Neural cell (in vitro differentiated cells): ENCODE measurements around the gene P2RY14. TPM values are rescaled to one million over a fixed set of nuclear protein-coding genes. Genes with fewer than 3 reads are reported as not detected.

Source experiments
- H2AFZ ChIP-seq: fragments of 200-600, 300-800 bp; sonication (generic), shearing (Covaris generic); 2 replicates; pipeline ENCODE4 v1.6.0; 2014; ENCODE audit warnings: low read depth, mild to moderate bottlenecking, antibody characterized with exemption, low read length, moderate library complexity
- H3F3A ChIP-seq: fragments of 200-600 bp; shearing (Covaris generic); 2 replicates; pipeline ENCODE4 v1.6.1; 2016; ENCODE audit warnings: mild to moderate bottlenecking, moderate library complexity, mixed read lengths, antibody characterized with exemption, low read length; ENCODE audit not compliant: insufficient read depth, poor library complexity, severe bottlenecking
- H3K27ac ChIP-seq: fragments of 200-600, 300-800 bp; sonication (generic), shearing (Covaris generic); 2 replicates; pipeline ENCODE4 v1.5.1; 2014; ENCODE audit warnings: mild to moderate bottlenecking, low read length, moderate library complexity
- H3K27me3 ChIP-seq: fragments of 300-800, 200-600 bp; sonication (generic), shearing (Covaris generic); 2 replicates; pipeline ENCODE4 v1.6.0; 2014; ENCODE audit warnings: mild to moderate bottlenecking, low read depth, low read length, moderate library complexity; ENCODE audit not compliant: insufficient read depth
- H3K36me3 ChIP-seq: fragments of 300-800, 200-600 bp; sonication (generic), shearing (Covaris generic); 2 replicates; pipeline ENCODE4 v1.5.1; 2014; ENCODE audit warnings: mild to moderate bottlenecking, antibody characterized with exemption, low read length, moderate library complexity; ENCODE audit not compliant: insufficient read depth
- H3K4me2 ChIP-seq: fragments of 300-800, 200-600 bp; sonication (generic), shearing (Covaris generic); 2 replicates; pipeline ENCODE4 v1.6.0; 2014; ENCODE audit warnings: mild to moderate bottlenecking, low read length
- H3K4me3 ChIP-seq: fragments of 300-800, 200-600 bp; sonication (generic), shearing (Covaris generic); 2 replicates; pipeline ENCODE4 v1.5.1; 2014; ENCODE audit warnings: mild to moderate bottlenecking, low read length, moderate library complexity
- H3K79me2 ChIP-seq: fragments of 200-600 bp; shearing (Covaris generic); replicated peaks from 2 replicates; pipeline ENCODE4 v1.6.0; 2014; ENCODE audit warnings: mild to moderate bottlenecking, low read length, moderate library complexity; ENCODE audit not compliant: insufficient read depth
- H3K9ac ChIP-seq: fragments of 300-800, 200-600 bp; sonication (generic), shearing (Covaris generic); 2 replicates; pipeline ENCODE4 v1.6.1; 2016; ENCODE audit warnings: mild to moderate bottlenecking, low read length, mixed read lengths
- H3K9me2 ChIP-seq: fragments of 200-600 bp; shearing (Covaris generic); 2 replicates; pipeline ENCODE4 v1.6.1; 2016; ENCODE audit warnings: mild to moderate bottlenecking, low read length, mixed read lengths; ENCODE audit not compliant: insufficient read depth
- H3K9me3 ChIP-seq: fragments of 200-600, 300-800 bp; sonication (generic), shearing (Covaris generic); 2 replicates; pipeline ENCODE4 v1.6.1; 2016; ENCODE audit warnings: mild to moderate bottlenecking, mixed run types, low read length, moderate library complexity, mixed read lengths
- H4K20me1 ChIP-seq: fragments of 200-600 bp; shearing (Covaris generic); 2 replicates; pipeline ENCODE4 v1.6.1; 2016; ENCODE audit warnings: mild to moderate bottlenecking, mixed run types; ENCODE audit not compliant: insufficient read depth
- EP300 ChIP-seq: fragments of 450-650 bp; conservative IDR thresholded peaks from 2 replicates; pipeline ENCODE4 v1.6.1; 2014; ENCODE audit warnings: antibody characterized with exemption, mild to moderate bottlenecking, moderate library complexity; ENCODE audit not compliant: poor library complexity, severe bottlenecking
- EZH2 ChIP-seq: fragments of 200-600, 300-800 bp; shearing (Covaris generic), sonication (generic); IDR thresholded peaks from 2 replicates; pipeline ENCODE4 v1.6.1; 2014; ENCODE audit warnings: antibody characterized with exemption, low read length, borderline replicate concordance, mild to moderate bottlenecking; ENCODE audit not compliant: insufficient read depth, poor library complexity, severe bottlenecking
- MXI1 ChIP-seq: fragments of 450-650 bp; conservative IDR thresholded peaks from 2 replicates; pipeline ENCODE4 v1.6.1; 2014; ENCODE audit warnings: antibody characterized with exemption, mild to moderate bottlenecking; ENCODE audit not compliant: poor library complexity, severe bottlenecking
- POLR2AphosphoS5 ChIP-seq: IDR thresholded peaks from 2 replicates; pipeline ENCODE4 v1.6.1; 2012
- RAD21 ChIP-seq: fragments of 450-650 bp; conservative IDR thresholded peaks from 2 replicates; pipeline ENCODE4 v1.6.1; 2014; ENCODE audit warnings: antibody characterized with exemption, mild to moderate bottlenecking, moderate library complexity
- SMC3 ChIP-seq: fragments of 450-650 bp; conservative IDR thresholded peaks from 2 replicates; pipeline ENCODE4 v1.6.1; 2014; ENCODE audit warnings: antibody characterized with exemption, mild to moderate bottlenecking, moderate library complexity; ENCODE audit not compliant: poor library complexity
- TAF1 ChIP-seq: IDR thresholded peaks from 2 replicates; pipeline ENCODE4 v1.6.1; 2012; ENCODE audit warnings: low read depth
- polyA plus RNA-seq: library from polyadenylated mRNA; depleted of rRNA; stranded (reverse); fragments of >200 nt; gene quantifications from 2 replicates; pipeline ENCODE4 v1.2.3, GENCODE V29; 2014
- TF ChIP-seq, protein P1 (sequence below): IDR thresholded peaks from 2 replicates; pipeline ENCODE4 v1.6.1; 2012; ENCODE audit warnings: borderline replicate concordance
- TF ChIP-seq, protein P2 (sequence below): fragments of 450-650 bp; IDR thresholded peaks from 2 replicates; pipeline ENCODE4 v1.5.1; 2014; ENCODE audit warnings: antibody characterized with exemption, mild to moderate bottlenecking, moderate library complexity; ENCODE audit not compliant: poor library complexity, severe bottlenecking

P2RY14 gene
- polyA plus RNA-seq, 1 donor from 2014 or later, result not detected

DNA sequence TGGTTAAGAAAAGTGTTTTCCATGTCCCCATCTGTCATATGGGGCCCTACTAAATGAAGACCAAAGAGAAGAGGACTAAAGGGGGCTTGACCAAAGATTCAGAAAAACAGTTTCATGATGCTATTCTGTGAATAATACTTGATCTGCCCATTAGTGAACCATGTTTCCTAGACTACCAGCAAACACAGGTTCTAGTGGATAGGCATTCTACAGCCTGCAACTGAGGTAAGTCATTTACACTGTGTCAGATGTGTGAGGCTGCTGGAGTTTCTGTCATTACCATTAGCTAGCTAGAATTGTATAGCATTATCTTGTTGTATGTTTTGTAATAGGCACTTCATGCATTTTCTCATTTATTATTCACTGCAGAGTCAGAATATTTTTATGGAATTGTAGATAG is 81.9 kb downstream of the P2RY14 start:
- no peak overlapping the region for H2AFZ ChIP-seq
- H4K20me1 ChIP-seq, result no peaks in the 10 kb centered on the region
- no peaks in the 10 kb centered on the region for H3F3A ChIP-seq
- H3K9ac ChIP-seq, result no peak overlapping the region
- no peaks in the 10 kb centered on the region for H3K79me2 ChIP-seq
- H3K4me3 ChIP-seq, result no peak overlapping the region
- peaks cover 5% of the 10 kb centered on the region for H3K36me3 ChIP-seq
- H3K27ac ChIP-seq, result no peak overlapping the region
- no peaks in the 10 kb centered on the region for H3K9me2 ChIP-seq
- TF ChIP-seq EP300, result no peak
- TF ChIP-seq EZH2, result no peak
- TF ChIP-seq POLR2AphosphoS5, result no peak
- no peak for TF ChIP-seq MXI1
- TF ChIP-seq RAD21, result no peak
- no peak for TF ChIP-seq SMC3
- TF ChIP-seq, protein P1, sequence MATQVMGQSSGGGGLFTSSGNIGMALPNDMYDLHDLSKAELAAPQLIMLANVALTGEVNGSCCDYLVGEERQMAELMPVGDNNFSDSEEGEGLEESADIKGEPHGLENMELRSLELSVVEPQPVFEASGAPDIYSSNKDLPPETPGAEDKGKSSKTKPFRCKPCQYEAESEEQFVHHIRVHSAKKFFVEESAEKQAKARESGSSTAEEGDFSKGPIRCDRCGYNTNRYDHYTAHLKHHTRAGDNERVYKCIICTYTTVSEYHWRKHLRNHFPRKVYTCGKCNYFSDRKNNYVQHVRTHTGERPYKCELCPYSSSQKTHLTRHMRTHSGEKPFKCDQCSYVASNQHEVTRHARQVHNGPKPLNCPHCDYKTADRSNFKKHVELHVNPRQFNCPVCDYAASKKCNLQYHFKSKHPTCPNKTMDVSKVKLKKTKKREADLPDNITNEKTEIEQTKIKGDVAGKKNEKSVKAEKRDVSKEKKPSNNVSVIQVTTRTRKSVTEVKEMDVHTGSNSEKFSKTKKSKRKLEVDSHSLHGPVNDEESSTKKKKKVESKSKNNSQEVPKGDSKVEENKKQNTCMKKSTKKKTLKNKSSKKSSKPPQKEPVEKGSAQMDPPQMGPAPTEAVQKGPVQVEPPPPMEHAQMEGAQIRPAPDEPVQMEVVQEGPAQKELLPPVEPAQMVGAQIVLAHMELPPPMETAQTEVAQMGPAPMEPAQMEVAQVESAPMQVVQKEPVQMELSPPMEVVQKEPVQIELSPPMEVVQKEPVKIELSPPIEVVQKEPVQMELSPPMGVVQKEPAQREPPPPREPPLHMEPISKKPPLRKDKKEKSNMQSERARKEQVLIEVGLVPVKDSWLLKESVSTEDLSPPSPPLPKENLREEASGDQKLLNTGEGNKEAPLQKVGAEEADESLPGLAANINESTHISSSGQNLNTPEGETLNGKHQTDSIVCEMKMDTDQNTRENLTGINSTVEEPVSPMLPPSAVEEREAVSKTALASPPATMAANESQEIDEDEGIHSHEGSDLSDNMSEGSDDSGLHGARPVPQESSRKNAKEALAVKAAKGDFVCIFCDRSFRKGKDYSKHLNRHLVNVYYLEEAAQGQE, result no peak
- TF ChIP-seq, protein P2, sequence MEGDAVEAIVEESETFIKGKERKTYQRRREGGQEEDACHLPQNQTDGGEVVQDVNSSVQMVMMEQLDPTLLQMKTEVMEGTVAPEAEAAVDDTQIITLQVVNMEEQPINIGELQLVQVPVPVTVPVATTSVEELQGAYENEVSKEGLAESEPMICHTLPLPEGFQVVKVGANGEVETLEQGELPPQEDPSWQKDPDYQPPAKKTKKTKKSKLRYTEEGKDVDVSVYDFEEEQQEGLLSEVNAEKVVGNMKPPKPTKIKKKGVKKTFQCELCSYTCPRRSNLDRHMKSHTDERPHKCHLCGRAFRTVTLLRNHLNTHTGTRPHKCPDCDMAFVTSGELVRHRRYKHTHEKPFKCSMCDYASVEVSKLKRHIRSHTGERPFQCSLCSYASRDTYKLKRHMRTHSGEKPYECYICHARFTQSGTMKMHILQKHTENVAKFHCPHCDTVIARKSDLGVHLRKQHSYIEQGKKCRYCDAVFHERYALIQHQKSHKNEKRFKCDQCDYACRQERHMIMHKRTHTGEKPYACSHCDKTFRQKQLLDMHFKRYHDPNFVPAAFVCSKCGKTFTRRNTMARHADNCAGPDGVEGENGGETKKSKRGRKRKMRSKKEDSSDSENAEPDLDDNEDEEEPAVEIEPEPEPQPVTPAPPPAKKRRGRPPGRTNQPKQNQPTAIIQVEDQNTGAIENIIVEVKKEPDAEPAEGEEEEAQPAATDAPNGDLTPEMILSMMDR, result no peak
- no peak for TF ChIP-seq TAF1
- H3K9me3 ChIP-seq, result no peaks in the 10 kb centered on the region
- no peak overlapping the region for H3K4me2 ChIP-seq
- H3K27me3 ChIP-seq, result no peaks in the 10 kb centered on the region

DNA sequence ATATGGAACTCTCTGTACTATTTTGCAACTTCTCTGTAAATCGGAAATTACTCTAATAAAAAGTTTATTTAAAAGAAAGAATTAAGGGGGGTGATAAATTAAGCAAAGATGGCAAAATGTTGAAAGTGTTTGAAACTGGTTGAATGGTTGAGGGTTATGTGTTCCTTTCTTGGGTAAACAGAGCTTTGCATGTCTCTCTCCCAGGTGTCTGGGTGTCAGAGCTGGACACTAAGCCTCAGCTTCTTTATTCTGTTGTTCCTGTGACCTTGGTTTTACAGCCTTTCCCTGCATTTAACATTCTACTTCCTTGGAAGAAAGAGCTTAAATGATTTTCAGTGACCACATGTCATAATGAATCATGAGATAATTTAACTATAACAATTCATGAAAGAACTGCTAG is 82.5 kb downstream of the P2RY14 start:
- TF ChIP-seq, protein P2, result no peak
- no peak for TF ChIP-seq SMC3
- Histone ChIP-seq H3K79me2 (no peaks in the 10 kb centered on the region), H3K9me2 (no peaks in the 10 kb centered on the region), H3K36me3 (peaks cover 5% of the 10 kb centered on the region), H2AFZ (no peak overlapping the region), H3K27me3 (no peaks in the 10 kb centered on the region), H3K4me2 (no peak overlapping the region), H4K20me1 (no peaks in the 10 kb centered on the region), H3K4me3 (no peak overlapping the region), H3F3A (no peaks in the 10 kb centered on the region), H3K27ac (no peak overlapping the region), H3K9ac (no peak overlapping the region), H3K9me3 (no peaks in the 10 kb centered on the region)
